Measurements from ENCODE around the gene GNG4.

- TF ChIP-seq ZNF24 (IDR thresholded peaks at IDR 0.05) (no peak), CTCF (IDR thresholded peaks at IDR 0.05 in 2 of 3, conservative IDR thresholded peaks at IDR 0.05 in 1 of 3; ENCODE audit: control insufficient read depth in 2 of 3, extremely low read depth in 1 of 3, insufficient read depth in 1 of 3, low read depth in 3 of 3, low read length in 3 of 3) (peak in 1 of 3 experiments; percentile 22; a peak in 2 of 6 replicates), JUND (IDR thresholded peaks at IDR 0.05; ENCODE audit: low read depth, low read length) (no peak), DPF2 (IDR thresholded peaks at IDR 0.05) (no peak), KDM1A (IDR thresholded peaks at IDR 0.05; ENCODE audit: borderline replicate concordance) (no peak)
Measured at GRCh38 chr1:235511470-235512240, 137.9 kb downstream of the GNG4 start.
